CD4-positive, CD25-positive, alpha-beta regulatory T cell (primary cell): ENCODE results near the gene TRAF3. TPM values are rescaled to one million over a fixed set of nuclear protein-coding genes. Genes with fewer than 3 reads are reported as not detected.

Source experiments
- ATAC-seq, 2 donors: fragments of 150-1000 bp; cut with Tn5 transposase; one replicate each; pipeline ENCODE4 v1.10.0; 2021; ENCODE audit warnings: low read depth in 2 of 2, moderate number of reproducible peaks in 2 of 2, moderate library complexity in 1 of 2
- DNase-seq, 3 donors: peaks; one replicate each; pipeline versions ENCODE4 v3.0.0 to v3.0.0-alpha.2; 2012 to 2022; ENCODE audit warnings: mixed read lengths in 1 of 3
- H3K27ac ChIP-seq: one replicate; pipeline ENCODE4 v1.7.0; 2013; ENCODE audit warnings: mild to moderate bottlenecking, low read length; ENCODE audit not compliant: insufficient read depth, poor library complexity, severe bottlenecking
- H3K27me3 ChIP-seq: one replicate; pipeline ENCODE4 v1.7.0; 2013; ENCODE audit warnings: low read length; ENCODE audit not compliant: control insufficient read depth, insufficient read depth
- H3K36me3 ChIP-seq: one replicate; pipeline ENCODE4 v1.7.0; 2013; ENCODE audit warnings: mild to moderate bottlenecking, low read length, moderate library complexity; ENCODE audit not compliant: control insufficient read depth, insufficient read depth
- H3K4me1 ChIP-seq: 2 replicates; pipeline ENCODE4 v1.7.0; 2013; ENCODE audit warnings: mild to moderate bottlenecking, low read length; ENCODE audit not compliant: insufficient read depth, control insufficient read depth, poor library complexity, severe bottlenecking
- H3K4me3 ChIP-seq: one replicate; pipeline ENCODE4 v1.7.0; 2013; ENCODE audit warnings: low read depth, mild to moderate bottlenecking, low read length, moderate library complexity
- H3K9me3 ChIP-seq, 2 experiments: 1 replicate in 1 of 2; 2 replicates in 1 of 2; pipeline ENCODE4 v1.7.0; 2013; ENCODE audit warnings: low read length in 2 of 2, mild to moderate bottlenecking in 1 of 2, moderate library complexity in 1 of 2; ENCODE audit not compliant: control insufficient read depth in 2 of 2
- H3K27ac Mint-ChIP-seq, 3 donors: one replicate each; pipeline ENCODE4 v1.8.0; 2020 to 2022; ENCODE audit warnings: mild to moderate bottlenecking in 3 of 3, mixed read lengths in 3 of 3, moderate library complexity in 2 of 3
- H3K27me3 Mint-ChIP-seq: one replicate; pipeline ENCODE4 v1.8.0; 2022; ENCODE audit warnings: mild to moderate bottlenecking, mixed read lengths
- H3K36me3 Mint-ChIP-seq: one replicate; pipeline ENCODE4 v1.8.0; 2020; ENCODE audit warnings: mixed read lengths
- H3K4me1 Mint-ChIP-seq, 4 donors: one replicate each; pipeline ENCODE4 v1.8.0; 2020 to 2022; ENCODE audit warnings: mixed read lengths in 4 of 4, mild to moderate bottlenecking in 1 of 4
- H3K4me3 Mint-ChIP-seq, 4 donors: one replicate each; pipeline ENCODE4 v1.8.0; 2020 to 2022; ENCODE audit warnings: mild to moderate bottlenecking in 4 of 4, mixed read lengths in 4 of 4, moderate library complexity in 3 of 4
- H3K9me3 Mint-ChIP-seq, 7 donors: one replicate each; pipeline ENCODE4 v1.8.0; 2020 to 2022; ENCODE audit warnings: mixed read lengths in 7 of 7, mild to moderate bottlenecking in 3 of 7, moderate library complexity in 2 of 7
- polyA plus RNA-seq, 4 donors: library from polyadenylated mRNA; unstranded; fragments of 300-500 nt; fragmentation: Illumina TruSeq; gene quantifications; one replicate each; pipeline ENCODE4 v1.2.3, GENCODE V29; 2021
- total RNA-seq: library from RNA; stranded (reverse); gene quantifications from one replicate; pipeline ENCODE4 v1.2.3, GENCODE V29; 2022

Gene TRAF3
- total and polyA plus RNA-seq, 5 donors from 2014 or later = 17.7 to 71.2 (median 22.5) TPM

- H3K36me3 Mint-ChIP-seq = no peaks in the 10 kb centered on the region
- no peaks in the 10 kb centered on the region for H3K27me3 ChIP-seq
- no peak overlapping the region for H3K4me3 Mint-ChIP-seq
- no peak overlapping the region for H3K27ac ChIP-seq
- no peaks in the 10 kb centered on the region for H3K9me3 Mint-ChIP-seq
- H3K4me1 ChIP-seq = no peaks in the 10 kb centered on the region
- no peak overlapping the region for H3K27ac Mint-ChIP-seq
- ATAC-seq = no peak
- no peaks in the 10 kb centered on the region for H3K27me3 Mint-ChIP-seq
- H3K36me3 ChIP-seq = no peaks in the 10 kb centered on the region
- peaks cover 0 to under 1% (median 0%) of the 10 kb centered on the region in 4 donors for H3K4me1 Mint-ChIP-seq
- DNase-seq = no peak
- H3K9me3 ChIP-seq = no peaks in the 10 kb centered on the region
- no peak overlapping the region for H3K4me3 ChIP-seq
Observed at GRCh38 chr14:102748806-102749205, 28.4 kb upstream of the TRAF3 start.

GRCh38 chr14:102749393-102750305 lies 27.6 kb upstream of the TRAF3 start:
- no peaks in the 10 kb centered on the region for H3K4me1 ChIP-seq
- no peak for DNase-seq
- H3K27ac ChIP-seq = no peak overlapping the region
- no peaks in the 10 kb centered on the region for H3K27me3 ChIP-seq
- Mint-ChIP-seq H3K4me3 (no peak overlapping the region), H3K9me3 (no peaks in the 10 kb centered on the region), H3K27me3 (no peaks in the 10 kb centered on the region), H3K4me1 (peaks cover 0 to 4% (median 0%) of the 10 kb centered on the region in 4 donors), H3K36me3 (no peaks in the 10 kb centered on the region), H3K27ac (peak overlapping the region in 1 of 3 donors; percentile 40)
- no peaks in the 10 kb centered on the region for H3K9me3 ChIP-seq
- no peak for ATAC-seq
- no peak overlapping the region for H3K4me3 ChIP-seq
- no peaks in the 10 kb centered on the region for H3K36me3 ChIP-seq

GRCh38 chr14:102750376-102750775 lies 26.9 kb upstream of the TRAF3 start:
- no peak for ATAC-seq
- no peaks in the 10 kb centered on the region for H3K36me3 ChIP-seq
- no peaks in the 10 kb centered on the region for H3K4me1 ChIP-seq
- H3K36me3 Mint-ChIP-seq = no peaks in the 10 kb centered on the region
- no peak overlapping the region for H3K4me3 ChIP-seq
- H3K27ac ChIP-seq = no peak overlapping the region
- no peak for DNase-seq
- no peaks in the 10 kb centered on the region for H3K27me3 ChIP-seq
- no peak overlapping the region for H3K4me3 Mint-ChIP-seq
- H3K27me3 Mint-ChIP-seq = no peaks in the 10 kb centered on the region
- no peaks in the 10 kb centered on the region for H3K9me3 ChIP-seq
- peaks cover 0 to 4% (median 0%) of the 10 kb centered on the region in 4 donors for H3K4me1 Mint-ChIP-seq
- H3K27ac Mint-ChIP-seq = peak overlapping the region in 1 of 3 donors; percentile 40
- no peaks in the 10 kb centered on the region for H3K9me3 Mint-ChIP-seq

GRCh38 chr14:102751088-102751487 lies 26.2 kb upstream of the TRAF3 start:
- H3K4me1 Mint-ChIP-seq = peaks cover 0 to 4% (median 0%) of the 10 kb centered on the region in 4 donors
- no peaks in the 10 kb centered on the region for H3K9me3 Mint-ChIP-seq
- no peaks in the 10 kb centered on the region for H3K36me3 Mint-ChIP-seq
- Histone ChIP-seq H3K27me3 (no peaks in the 10 kb centered on the region), H3K36me3 (no peaks in the 10 kb centered on the region), H3K9me3 (no peaks in the 10 kb centered on the region), H3K4me3 (no peak overlapping the region), H3K4me1 (no peaks in the 10 kb centered on the region), H3K27ac (no peak overlapping the region)
- DNase-seq (no peak), ATAC-seq (no peak)
- no peak overlapping the region for H3K27ac Mint-ChIP-seq
- no peaks in the 10 kb centered on the region for H3K27me3 Mint-ChIP-seq
- H3K4me3 Mint-ChIP-seq = no peak overlapping the region

GRCh38 chr14:102752239-102752847 lies 24.9 kb upstream of the TRAF3 start:
- H3K36me3 Mint-ChIP-seq = no peaks in the 10 kb centered on the region
- no peak for DNase-seq
- Histone ChIP-seq H3K36me3 (no peaks in the 10 kb centered on the region), H3K4me3 (no peak overlapping the region), H3K27me3 (no peaks in the 10 kb centered on the region), H3K4me1 (no peaks in the 10 kb centered on the region), H3K27ac (no peak overlapping the region), H3K9me3 (no peaks in the 10 kb centered on the region)
- ATAC-seq = no peak
- no peaks in the 10 kb centered on the region for H3K9me3 Mint-ChIP-seq
- no peak overlapping the region for H3K4me3 Mint-ChIP-seq
- no peaks in the 10 kb centered on the region for H3K27me3 Mint-ChIP-seq
- no peak overlapping the region for H3K27ac Mint-ChIP-seq
- peaks cover 0 to 4% (median 0%) of the 10 kb centered on the region in 4 donors for H3K4me1 Mint-ChIP-seq

GRCh38 chr14:102754370-102755262 lies 22.6 kb upstream of the TRAF3 start:
- Histone ChIP-seq H3K27ac (no peak overlapping the region), H3K36me3 (no peaks in the 10 kb centered on the region), H3K4me1 (no peaks in the 10 kb centered on the region), H3K4me3 (no peak overlapping the region), H3K9me3 (no peaks in the 10 kb centered on the region), H3K27me3 (no peaks in the 10 kb centered on the region)
- H3K9me3 Mint-ChIP-seq = no peaks in the 10 kb centered on the region
- H3K4me3 Mint-ChIP-seq = no peak overlapping the region
- H3K36me3 Mint-ChIP-seq = no peaks in the 10 kb centered on the region
- peaks cover 0 to 4% (median 0%) of the 10 kb centered on the region in 4 donors for H3K4me1 Mint-ChIP-seq
- DNase-seq (no peak), ATAC-seq (peak in 1 of 2 donors; percentile 12)
- H3K27me3 Mint-ChIP-seq = no peaks in the 10 kb centered on the region
- H3K27ac Mint-ChIP-seq = no peak overlapping the region

- Mint-ChIP-seq H3K36me3 (no peaks in the 10 kb centered on the region), H3K9me3 (no peaks in the 10 kb centered on the region), H3K4me1 (peaks cover 0 to 4% (median 0%) of the 10 kb centered on the region in 4 donors), H3K27me3 (no peaks in the 10 kb centered on the region), H3K4me3 (no peak overlapping the region), H3K27ac (no peak overlapping the region)
- no peak for DNase-seq
- Histone ChIP-seq H3K27me3 (no peaks in the 10 kb centered on the region), H3K27ac (no peak overlapping the region), H3K36me3 (no peaks in the 10 kb centered on the region), H3K4me3 (no peak overlapping the region), H3K9me3 (no peaks in the 10 kb centered on the region), H3K4me1 (no peaks in the 10 kb centered on the region)
- no peak for ATAC-seq
Observed at GRCh38 chr14:102757646-102758045, 19.6 kb upstream of the TRAF3 start.
